Brain microvascular endothelial cell (primary cell): ENCODE measurements around the gene SMIM3.
"Not testable (repeated sequence)": the region's sequence is repeated elsewhere in the genome, so short reads cannot be mapped to it uniquely, and the experiment has no call there.

Experiments
- DNase-seq: peaks from one replicate; pipeline ENCODE4 v3.0.0-alpha.2; 2020
- H3K27ac ChIP-seq: fragments of 250-450 bp; sonication (Bioruptor Pico); 2 replicates; pipeline ENCODE4 v1.5.1; 2020; ENCODE audit warnings: mild to moderate bottlenecking, moderate library complexity
- H3K27me3 ChIP-seq: fragments of 250-450 bp; sonication (Bioruptor Pico); replicated peaks from 2 replicates; pipeline ENCODE4 v1.5.1; 2020; ENCODE audit warnings: mild to moderate bottlenecking
- H3K36me3 ChIP-seq: fragments of 250-450 bp; sonication (Bioruptor Pico); replicated peaks from 2 replicates; pipeline ENCODE4 v1.5.1; 2020; ENCODE audit warnings: mild to moderate bottlenecking
- H3K4me3 ChIP-seq: 2 replicates; pipeline ENCODE4 v1.5.1; 2011; ENCODE audit warnings: low read depth, mild to moderate bottlenecking, control low read depth, low read length, moderate library complexity
- in situ Hi-C: cut with HindIII; loops from 2 replicates; pipeline ENCODE4 v1.10.0; 2017; ENCODE audit warnings: low sequenced_read_pairs, low pct_ligation_motif_present
- TF ChIP-seq, protein P1 (sequence below): IDR thresholded peaks from 2 replicates; pipeline ENCODE4 v1.5.1; 2011; ENCODE audit warnings: low read depth, mild to moderate bottlenecking, moderate library complexity, low read length, control low read depth, inconsistent platforms; ENCODE audit errors: missing control alignments

Gene SMIM3

DNA sequence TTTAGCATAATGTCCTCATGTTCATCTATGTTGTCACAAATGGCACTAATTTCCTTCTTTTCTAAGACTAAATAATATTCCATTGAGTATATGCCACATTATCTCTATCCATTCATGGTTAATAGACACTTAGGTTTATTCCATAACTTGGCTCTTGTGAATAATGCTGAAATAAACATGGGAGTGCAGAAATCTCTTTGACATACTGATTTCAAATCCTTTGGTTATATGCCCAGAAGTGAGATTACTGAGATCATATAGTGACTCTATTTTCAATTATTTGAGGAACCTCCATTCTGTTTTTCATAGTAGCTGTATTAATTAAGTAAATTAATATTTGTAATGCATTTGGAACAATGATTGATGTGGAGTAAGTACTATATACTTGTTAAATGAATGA, 13.0 kb downstream of the SMIM3 start:
- Histone ChIP-seq H3K27me3 (no peaks in the 10 kb centered on the region), H3K36me3 (peaks cover 13% of the 10 kb centered on the region), H3K4me3 (no peak overlapping the region), H3K27ac (peak overlapping the region; percentile 92)
- no peak for DNase-seq
- in situ Hi-C loops: no loop called here
- TF ChIP-seq, protein P1, sequence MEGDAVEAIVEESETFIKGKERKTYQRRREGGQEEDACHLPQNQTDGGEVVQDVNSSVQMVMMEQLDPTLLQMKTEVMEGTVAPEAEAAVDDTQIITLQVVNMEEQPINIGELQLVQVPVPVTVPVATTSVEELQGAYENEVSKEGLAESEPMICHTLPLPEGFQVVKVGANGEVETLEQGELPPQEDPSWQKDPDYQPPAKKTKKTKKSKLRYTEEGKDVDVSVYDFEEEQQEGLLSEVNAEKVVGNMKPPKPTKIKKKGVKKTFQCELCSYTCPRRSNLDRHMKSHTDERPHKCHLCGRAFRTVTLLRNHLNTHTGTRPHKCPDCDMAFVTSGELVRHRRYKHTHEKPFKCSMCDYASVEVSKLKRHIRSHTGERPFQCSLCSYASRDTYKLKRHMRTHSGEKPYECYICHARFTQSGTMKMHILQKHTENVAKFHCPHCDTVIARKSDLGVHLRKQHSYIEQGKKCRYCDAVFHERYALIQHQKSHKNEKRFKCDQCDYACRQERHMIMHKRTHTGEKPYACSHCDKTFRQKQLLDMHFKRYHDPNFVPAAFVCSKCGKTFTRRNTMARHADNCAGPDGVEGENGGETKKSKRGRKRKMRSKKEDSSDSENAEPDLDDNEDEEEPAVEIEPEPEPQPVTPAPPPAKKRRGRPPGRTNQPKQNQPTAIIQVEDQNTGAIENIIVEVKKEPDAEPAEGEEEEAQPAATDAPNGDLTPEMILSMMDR: no peak

DNA sequence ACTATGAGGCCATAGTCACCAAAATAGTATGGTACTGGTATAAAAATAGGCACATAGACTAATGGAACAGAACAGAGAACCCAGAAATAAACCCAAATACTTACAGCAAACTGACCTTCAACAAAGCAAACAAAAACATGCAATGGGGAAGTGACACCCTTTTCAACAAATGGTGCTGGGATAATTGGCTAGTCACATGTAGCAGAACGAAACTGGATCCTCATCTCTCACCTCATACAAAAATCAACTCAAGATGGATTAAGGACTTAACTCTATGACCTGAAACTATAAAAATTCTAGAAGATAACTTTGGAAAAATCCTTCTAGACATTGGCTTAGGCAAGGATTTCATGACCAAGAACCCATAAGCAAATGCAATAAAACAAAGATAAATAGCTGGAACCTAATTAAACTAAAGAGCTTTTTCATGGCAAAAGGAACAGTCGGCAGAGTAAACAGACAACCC, 14.9 kb downstream of the SMIM3 start:
- H3K36me3 ChIP-seq: peaks cover 18% of the 10 kb centered on the region
- in situ Hi-C loops, H3K4me3 ChIP-seq, H3K27ac ChIP-seq, H3K27me3 ChIP-seq, DNase-seq: not testable (repeated sequence)

DNA sequence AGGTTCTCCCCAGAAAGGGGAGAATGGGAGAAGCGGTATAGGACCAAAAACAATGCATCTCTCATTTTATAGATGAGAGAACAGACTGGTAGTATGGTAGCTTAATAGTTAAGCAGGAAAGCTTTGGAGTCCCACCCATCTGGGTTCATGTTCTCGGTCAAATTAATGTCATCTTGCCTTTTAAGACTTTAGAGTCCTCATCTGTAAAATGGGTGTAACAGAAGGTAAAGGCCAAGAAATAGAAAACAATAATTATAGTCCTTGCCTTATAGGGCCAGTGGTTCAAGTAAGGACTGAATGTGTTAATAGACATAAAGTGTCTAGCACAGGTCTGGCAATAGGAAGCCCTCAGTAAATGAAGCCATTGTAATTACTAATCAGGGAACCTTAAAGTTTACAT, 16.4 kb downstream of the SMIM3 start:
- TF ChIP-seq, protein P1: no peak
- DNase-seq: no peak
- H3K27me3 ChIP-seq: no peaks in the 10 kb centered on the region
- no peak overlapping the region for H3K27ac ChIP-seq
- in situ Hi-C loops: no loop called here
- H3K4me3 ChIP-seq: no peak overlapping the region
- peaks cover 18% of the 10 kb centered on the region for H3K36me3 ChIP-seq

DNA sequence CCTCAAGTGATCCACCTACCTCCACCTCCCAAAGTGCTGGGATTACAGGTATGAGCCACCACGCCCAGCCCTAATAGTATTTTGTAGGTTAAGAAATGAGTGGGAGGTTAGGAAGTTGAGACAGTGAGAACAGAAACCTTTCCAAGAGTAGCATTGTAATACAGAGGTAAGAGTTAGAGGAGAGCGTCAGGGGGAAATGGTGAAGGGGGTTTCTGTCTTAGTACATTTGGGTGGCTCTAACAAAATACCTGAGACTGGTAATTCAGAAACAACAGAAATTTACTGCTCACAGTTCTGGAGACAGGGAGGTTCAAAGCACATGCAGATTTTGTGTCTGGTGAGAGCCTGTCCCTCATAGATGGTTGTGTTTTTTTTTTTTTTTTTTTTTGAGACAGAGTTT, 18.8 kb downstream of the SMIM3 start:
- Histone ChIP-seq H3K4me3 (no peak overlapping the region), H3K36me3 (peaks cover 18% of the 10 kb centered on the region), H3K27ac (no peak overlapping the region), H3K27me3 (no peaks in the 10 kb centered on the region)
- in situ Hi-C loops: no loop called here
- TF ChIP-seq, protein P1: no peak
- no peak for DNase-seq

DNA sequence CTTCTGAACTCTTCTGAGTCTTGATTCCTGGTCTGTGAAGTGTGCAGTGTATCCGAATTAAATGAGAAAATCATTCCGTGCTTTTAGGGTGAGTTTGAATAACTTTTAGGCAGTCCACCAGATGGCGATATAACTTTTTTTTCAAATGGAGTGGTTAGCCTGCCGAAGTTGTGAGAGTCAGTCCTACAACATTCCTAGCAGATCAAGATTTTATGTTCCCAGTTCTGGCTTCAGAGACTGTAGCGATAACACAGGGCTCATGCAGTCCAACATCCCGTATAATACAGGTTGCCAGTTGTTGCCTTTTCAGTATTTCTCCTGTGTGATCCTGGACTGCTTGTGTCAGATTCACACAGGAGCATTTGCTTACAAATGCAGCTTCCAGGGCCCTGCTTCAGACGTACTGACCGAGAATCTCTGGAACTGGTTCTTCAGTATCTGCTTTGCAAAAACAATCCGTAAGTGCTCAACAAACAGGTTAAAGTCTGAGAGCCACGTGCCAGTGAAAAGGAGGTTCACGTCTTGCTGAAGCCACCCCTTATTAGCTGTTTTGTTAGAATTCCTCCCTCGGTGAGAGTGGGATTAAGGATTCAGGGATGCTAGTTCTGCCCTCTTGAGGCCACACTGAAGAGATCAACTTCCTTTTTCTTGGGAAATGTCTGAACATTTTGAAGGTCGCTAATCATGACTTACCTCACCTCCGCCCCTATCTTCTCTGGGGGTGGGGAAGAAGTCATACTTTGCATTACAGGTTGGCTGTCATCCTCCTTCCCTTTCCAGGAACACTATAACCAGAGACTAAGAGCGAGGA, 22.8 kb downstream of the SMIM3 start:
- peaks cover 6% of the 10 kb centered on the region for H3K36me3 ChIP-seq
- TF ChIP-seq, protein P1: peak; percentile 75
- DNase-seq: no peak
- in situ Hi-C loops: no loop called here
- H3K27ac ChIP-seq: no peak overlapping the region
- no peaks in the 10 kb centered on the region for H3K27me3 ChIP-seq
- H3K4me3 ChIP-seq: peak overlapping the region; percentile 38

DNA sequence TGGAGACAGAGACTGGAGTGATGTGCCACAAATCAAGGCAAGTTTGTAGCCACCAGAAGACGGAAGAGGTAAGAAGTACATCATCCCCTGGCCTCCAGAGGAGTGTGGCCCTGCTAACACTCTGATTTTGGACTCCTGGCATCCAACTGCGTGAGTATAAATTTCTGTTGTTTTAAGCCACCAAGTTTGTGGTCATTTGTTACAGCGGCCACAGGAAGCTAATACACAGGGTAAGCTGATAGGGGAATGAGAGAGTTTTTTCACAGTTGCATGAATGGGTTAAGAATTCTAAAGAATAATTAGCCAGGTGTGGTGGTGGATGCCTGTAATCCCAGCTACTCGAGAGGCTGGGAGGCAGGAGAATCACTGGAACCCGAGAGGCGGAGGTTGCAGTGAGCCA, 25.8 kb downstream of the SMIM3 start:
- TF ChIP-seq, protein P1: no peak
- in situ Hi-C loops: no loop called here
- H3K27ac ChIP-seq: no peak overlapping the region

More for the DNA sequence above, 25.8 kb downstream of the SMIM3 start:
- H3K36me3 ChIP-seq: no peaks in the 10 kb centered on the region
- H3K4me3 ChIP-seq: no peak overlapping the region
- DNase-seq: no peak
- H3K27me3 ChIP-seq: no peaks in the 10 kb centered on the region
